Placental pericyte (primary cell): Measurements from ENCODE around the gene ABHD12B. TPM values are rescaled to one million over a fixed set of nuclear protein-coding genes. Genes with fewer than 3 reads are reported as not detected.

Experiments
- small RNA-seq: library from RNA; depleted of rRNA; stranded (forward); fragments of <200 nt; gene quantifications from one replicate; pipeline ENCODE3, GENCODE V24; 2012; ENCODE audit warnings: low replicate concordance
- total RNA-seq: library from RNA; depleted of rRNA; stranded (reverse); fragments of >200 nt; gene quantifications from 2 replicates; pipeline ENCODE4 v1.2.3, GENCODE V29; 2012

The ABHD12B gene, protein sequence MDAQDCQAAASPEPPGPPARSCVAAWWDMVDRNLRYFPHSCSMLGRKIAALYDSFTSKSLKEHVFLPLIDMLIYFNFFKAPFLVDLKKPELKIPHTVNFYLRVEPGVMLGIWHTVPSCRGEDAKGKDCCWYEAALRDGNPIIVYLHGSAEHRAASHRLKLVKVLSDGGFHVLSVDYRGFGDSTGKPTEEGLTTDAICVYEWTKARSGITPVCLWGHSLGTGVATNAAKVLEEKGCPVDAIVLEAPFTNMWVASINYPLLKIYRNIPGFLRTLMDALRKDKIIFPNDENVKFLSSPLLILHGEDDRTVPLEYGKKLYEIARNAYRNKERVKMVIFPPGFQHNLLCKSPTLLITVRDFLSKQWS
- not detected in 2 replicates for total RNA-seq

DNA sequence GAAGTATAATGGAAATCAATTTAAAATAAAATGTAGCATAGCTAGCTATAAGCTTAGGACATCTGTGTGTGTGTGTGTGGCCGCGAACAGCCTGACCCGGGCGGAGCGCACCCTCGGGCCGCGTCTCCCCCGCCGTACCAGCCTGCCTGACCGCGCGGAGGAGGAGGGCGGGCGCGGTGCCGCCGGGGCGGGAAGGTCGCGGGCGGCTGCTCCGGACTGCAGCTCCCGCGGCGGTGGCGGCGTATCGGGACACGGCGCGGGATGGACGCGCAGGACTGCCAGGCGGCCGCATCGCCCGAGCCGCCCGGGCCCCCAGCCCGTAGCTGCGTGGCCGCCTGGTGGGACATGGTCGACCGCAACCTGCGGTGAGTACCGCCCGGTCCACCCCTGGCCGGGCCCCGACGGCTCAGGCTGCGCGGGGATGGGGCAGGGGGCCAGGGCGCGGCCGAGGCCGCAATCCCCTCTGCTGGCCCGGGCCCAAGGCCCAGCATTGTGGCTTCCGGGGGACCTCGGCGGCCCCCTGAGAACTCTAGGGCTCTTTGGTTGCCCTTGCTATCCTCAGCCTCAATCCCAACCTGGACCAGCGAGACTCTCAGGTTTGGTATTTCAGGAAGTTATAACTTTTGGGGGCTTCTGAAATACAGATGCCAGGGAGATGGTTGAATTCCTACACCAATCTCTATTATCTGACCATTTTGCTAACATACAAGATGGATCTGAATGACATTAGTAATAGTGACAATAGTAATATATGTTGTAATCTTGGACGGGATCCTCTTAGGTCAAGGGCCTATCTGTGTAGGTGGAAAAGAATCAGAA is at the start of gene ABHD12B:
Gene ABHD12B, plus strand, starts transcription at position 140 of the 819 bp plus-strand sequence. Its CDS starts 122 bp downstream, at position 262.

DNA sequence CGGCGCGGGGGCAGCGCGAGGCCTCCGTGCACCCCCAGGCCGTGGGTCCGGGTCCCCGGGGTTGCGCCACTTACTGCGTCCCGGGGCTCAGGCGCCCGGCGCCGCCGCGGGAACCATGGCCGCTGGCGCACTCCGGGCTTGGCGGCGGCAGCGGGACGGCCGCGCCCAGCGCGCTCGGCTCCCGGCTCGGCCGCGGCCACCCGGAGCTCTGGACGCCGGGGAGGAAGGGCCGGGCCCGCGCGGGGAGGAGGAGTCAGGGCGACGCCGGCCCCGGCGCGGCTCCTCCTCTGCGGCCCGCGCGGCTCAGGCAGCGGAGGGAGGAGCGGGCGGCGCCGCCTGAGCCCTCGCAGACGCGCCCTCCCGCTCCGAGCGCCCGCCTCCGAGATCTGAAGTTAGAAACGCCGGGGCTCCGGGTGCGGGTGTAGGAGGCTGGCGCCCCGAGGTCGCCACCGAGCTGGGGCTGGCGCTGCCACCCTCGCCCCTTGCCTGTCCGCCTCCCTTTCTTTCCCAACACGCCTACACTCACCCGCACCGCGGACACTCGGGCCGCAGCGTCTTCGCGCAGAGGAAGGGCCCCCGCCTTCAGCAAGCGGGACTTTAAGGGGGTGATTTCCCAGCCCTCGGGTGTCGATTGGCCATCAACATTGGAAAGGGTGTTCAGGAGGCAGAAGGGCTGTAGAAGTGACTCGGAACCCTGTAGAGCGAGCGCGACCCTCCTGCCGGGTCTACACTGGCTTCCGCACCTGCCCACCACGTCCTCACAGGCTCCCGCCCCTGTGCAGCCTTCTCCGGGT is 40.7 kb upstream of the ABHD12B start, which contains the start of gene NIN:
Gene NIN, minus strand, starts transcription at position 231 of the 794 bp plus-strand sequence. CDS start 9,106 bp downstream, outside the sequence.

DNA sequence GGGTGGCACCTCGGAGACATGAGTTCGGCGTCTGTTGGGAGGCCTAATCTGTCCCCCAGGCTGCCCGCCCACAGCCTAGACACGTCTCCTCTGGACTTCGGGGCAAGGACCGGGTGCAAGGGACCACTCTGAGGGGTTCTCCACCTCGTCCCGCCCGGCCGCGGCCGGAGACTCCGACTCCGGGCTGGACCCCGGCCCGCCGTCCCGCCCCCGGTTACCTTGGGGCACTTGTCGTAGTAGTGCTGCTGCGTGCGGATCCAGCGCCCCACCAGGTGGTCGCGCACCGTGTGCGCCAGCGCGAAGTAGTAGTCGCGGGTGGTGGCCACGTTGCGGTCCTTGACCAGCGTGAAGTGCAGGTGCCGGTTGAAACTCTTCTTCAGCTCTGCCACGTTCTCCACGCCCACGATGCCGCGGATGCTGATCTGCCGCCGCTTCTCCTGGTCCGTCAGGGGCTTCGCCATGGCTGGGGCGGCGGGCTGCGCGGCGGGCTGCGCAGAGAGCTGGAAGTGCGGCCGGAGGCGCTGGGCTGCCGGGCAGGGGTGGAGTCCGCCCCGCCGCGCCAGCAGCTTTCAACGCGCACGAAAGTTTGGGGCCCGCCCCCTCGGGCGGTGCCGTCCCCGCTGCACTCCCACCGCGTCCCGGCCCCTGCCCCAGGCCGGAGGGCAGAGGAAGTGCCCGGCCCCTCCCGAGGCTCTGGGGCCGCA is 72.2 kb downstream of the ABHD12B start, which contains the start of gene PYGL:
Gene PYGL, minus strand, starts transcription at position 541 of the 704 bp plus-strand sequence. Its CDS starts 80 bp downstream, at position 461.

Small RNAs within 50 kb of the gene (small RNA-seq; reads per million reads assigned to genes)
- not detected for gene RF00593

Other genes starting within 250 kb of the ABHD12B start
- 25.8 and 47.2 TPM in 2 replicates for gene SAV1, start 203.7 kb upstream of the ABHD12B start, total RNA-seq
- 55.7 and 84.5 TPM in 2 replicates for gene NIN, start 40.9 kb upstream of the ABHD12B start, total RNA-seq
- 34.8 and 41.8 TPM in 2 replicates for gene PYGL, start 72.4 kb downstream of the ABHD12B start, total RNA-seq
- gene TRIM9, start 223.1 kb downstream of the ABHD12B start, total RNA-seq, result 0.14 TPM in 1 of 2 replicates, not detected in the other